GM12878 (cell line): Measurements from ENCODE around the gene RIC3.

ENCODE experiments used
- CREB1 ChIP-seq: IDR thresholded peaks from 2 replicates; pipeline ENCODE4 v1.6.1; 2012; ENCODE audit warnings: low read depth, mild to moderate bottlenecking, inconsistent platforms
- ELK1 ChIP-seq: IDR thresholded peaks from 2 replicates; pipeline ENCODE4 v1.6.1; 2012; ENCODE audit warnings: low read depth, low read length, improper control_type of control experiment
- IRF4 ChIP-seq: IDR thresholded peaks from 2 replicates; pipeline ENCODE4 v1.6.1; 2011; ENCODE audit warnings: low read depth, low read length
- KDM1A ChIP-seq: fragments of 200-600 bp; sonication (generic); IDR thresholded peaks from 2 replicates; pipeline ENCODE4 v1.6.1; 2016; ENCODE audit warnings: borderline replicate concordance
- ZSCAN29 ChIP-seq: fragments of 450-650 bp; IDR thresholded peaks from 2 replicates; pipeline ENCODE4 v1.6.1; 2017; ENCODE audit warnings: mild to moderate bottlenecking, moderate library complexity

- no peak for TF ChIP-seq ELK1
- TF ChIP-seq IRF4, result no peak
- no peak for TF ChIP-seq KDM1A
- no peak for TF ChIP-seq CREB1
- no peak for TF ChIP-seq ZSCAN29
Observed at GRCh38 chr11:8071616-8072581, 96.9 kb downstream of the RIC3 start.
